Measurements from ENCODE around the gene SPDYE8. TPM values are rescaled to one million over a fixed set of nuclear protein-coding genes. Genes with fewer than 3 reads are reported as not detected.
"Not testable (repeated sequence)": the region's sequence is repeated elsewhere in the genome, so short reads cannot be mapped to it uniquely, and the experiment has no call there.

The SPDYE8 gene
- total RNA-seq, 1 donor from 2014 or later, result not detected

- H3K36me3 Mint-ChIP-seq; H3K27me3 Mint-ChIP-seq; H3K9me3 Mint-ChIP-seq; DNase-seq (ENCODE audit: extremely low spot score, unreplicated experiment); H3K4me3 Mint-ChIP-seq; H3K27ac Mint-ChIP-seq; H3K4me1 Mint-ChIP-seq (ENCODE audit: unreplicated experiment): not testable (repeated sequence)
Measured at GRCh38 chr7:72974781-72975180, 54.8 kb downstream of the SPDYE8 start.

- not testable (repeated sequence) for DNase-seq (ENCODE audit: extremely low spot score, unreplicated experiment); H3K4me3 Mint-ChIP-seq; H3K9me3 Mint-ChIP-seq
Measured at GRCh38 chr7:72971505-72971904, 58.1 kb downstream of the SPDYE8 start.

More at GRCh38 chr7:72971505-72971904, 58.1 kb downstream of the SPDYE8 start:
- not testable (repeated sequence) for H3K4me1 Mint-ChIP-seq (ENCODE audit: unreplicated experiment); H3K36me3 Mint-ChIP-seq; H3K27me3 Mint-ChIP-seq; H3K27ac Mint-ChIP-seq

Other genes with a start within 250 kb of the SPDYE8 start
- gene TYW1B, start 201.6 kb downstream of the SPDYE8 start, total RNA-seq (ENCODE audit: low replicate concordance), result 2.2 and 3.1 TPM in 2 replicates
- 38.9 and 51.2 TPM in 2 replicates for gene POM121, start 104.7 kb downstream of the SPDYE8 start, total RNA-seq (ENCODE audit: low replicate concordance)
- gene TRIM74, start 60.3 kb downstream of the SPDYE8 start, total RNA-seq (ENCODE audit: low replicate concordance), result 1.8 TPM in 1 of 2 replicates, not detected in the other
- not detected in 2 replicates for gene SPDYE11, start 28.1 kb upstream of the SPDYE8 start, total RNA-seq (ENCODE audit: low replicate concordance)
- not detected in 2 replicates for gene SPDYE9, start 56.3 kb upstream of the SPDYE8 start, total RNA-seq (ENCODE audit: low replicate concordance)

Data from type B pancreatic cell (in vitro differentiated cells).